ENCODE results near the gene NSF.

DNA sequence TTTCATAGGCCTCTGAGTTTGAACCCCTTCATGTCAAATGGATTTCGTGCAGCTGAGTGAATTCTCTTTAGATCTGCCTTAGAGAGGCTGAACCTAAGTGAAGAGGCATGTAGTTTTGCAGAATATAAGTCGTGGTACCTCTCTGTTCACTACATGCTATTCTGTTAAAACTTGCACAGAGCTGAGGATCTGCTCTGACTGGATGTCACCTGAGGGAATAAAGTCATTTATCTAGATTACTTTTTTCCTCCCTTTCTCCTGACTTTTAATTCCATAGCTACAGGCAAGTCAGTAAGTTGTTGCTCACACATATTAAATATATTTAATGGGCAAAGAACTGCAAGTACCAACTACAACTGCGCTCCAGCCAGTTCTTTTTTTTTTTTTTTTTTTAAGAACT lies 163.3 kb downstream of the NSF start:
- TF ChIP-seq, protein P1, sequence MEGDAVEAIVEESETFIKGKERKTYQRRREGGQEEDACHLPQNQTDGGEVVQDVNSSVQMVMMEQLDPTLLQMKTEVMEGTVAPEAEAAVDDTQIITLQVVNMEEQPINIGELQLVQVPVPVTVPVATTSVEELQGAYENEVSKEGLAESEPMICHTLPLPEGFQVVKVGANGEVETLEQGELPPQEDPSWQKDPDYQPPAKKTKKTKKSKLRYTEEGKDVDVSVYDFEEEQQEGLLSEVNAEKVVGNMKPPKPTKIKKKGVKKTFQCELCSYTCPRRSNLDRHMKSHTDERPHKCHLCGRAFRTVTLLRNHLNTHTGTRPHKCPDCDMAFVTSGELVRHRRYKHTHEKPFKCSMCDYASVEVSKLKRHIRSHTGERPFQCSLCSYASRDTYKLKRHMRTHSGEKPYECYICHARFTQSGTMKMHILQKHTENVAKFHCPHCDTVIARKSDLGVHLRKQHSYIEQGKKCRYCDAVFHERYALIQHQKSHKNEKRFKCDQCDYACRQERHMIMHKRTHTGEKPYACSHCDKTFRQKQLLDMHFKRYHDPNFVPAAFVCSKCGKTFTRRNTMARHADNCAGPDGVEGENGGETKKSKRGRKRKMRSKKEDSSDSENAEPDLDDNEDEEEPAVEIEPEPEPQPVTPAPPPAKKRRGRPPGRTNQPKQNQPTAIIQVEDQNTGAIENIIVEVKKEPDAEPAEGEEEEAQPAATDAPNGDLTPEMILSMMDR (IDR thresholded peaks at IDR 0.05; ENCODE audit: extremely low read depth in 1 of 2, insufficient read depth in 1 of 2, low read depth in 1 of 2, low read length in 2 of 2), result no peak
- TF ChIP-seq, protein P2, sequence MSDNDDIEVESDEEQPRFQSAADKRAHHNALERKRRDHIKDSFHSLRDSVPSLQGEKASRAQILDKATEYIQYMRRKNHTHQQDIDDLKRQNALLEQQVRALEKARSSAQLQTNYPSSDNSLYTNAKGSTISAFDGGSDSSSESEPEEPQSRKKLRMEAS (IDR thresholded peaks at IDR 0.05; ENCODE audit: insufficient read depth, insufficient read length), result no peak
- no peak for TF ChIP-seq POLR2A (IDR thresholded peaks at IDR 0.05; ENCODE audit: low read depth, low read length)
